Endothelial cell of umbilical vein (primary cell): Measurements from ENCODE around the gene PPBP.

Experiments
- GATA2 ChIP-seq: IDR thresholded peaks from 2 replicates; pipeline ENCODE4 v1.7.0; 2011; ENCODE audit warnings: low read depth, mild to moderate bottlenecking, moderate library complexity, mixed read lengths, low read length; ENCODE audit not compliant: insufficient read length, insufficient read depth
- POLR2A ChIP-seq: IDR thresholded peaks from 2 replicates; pipeline ENCODE4 v1.6.1; 2012; ENCODE audit warnings: low read depth, mild to moderate bottlenecking, control low read depth, low read length
- POLR2AphosphoS5 ChIP-seq: IDR thresholded peaks from 2 replicates; pipeline ENCODE4 v1.6.1; 2012; ENCODE audit warnings: low read depth, mild to moderate bottlenecking, control low read depth, low read length, moderate library complexity; ENCODE audit not compliant: insufficient read depth

GRCh38 chr4:73984736-73985527 is 3.1 kb downstream of the PPBP start:
- TF ChIP-seq GATA2 (no peak), POLR2A (no peak), POLR2AphosphoS5 (no peak)
